Lower leg skin (tissue), 3 donors: ENCODE data around the gene SETD7.

Experiments used
- CTCF ChIP-seq, 3 donors: fragments of 450-650 bp; IDR thresholded peaks; one replicate each; pipeline ENCODE4 v1.5.1; 2016; ENCODE audit warnings: antibody characterized with exemption in 3 of 3, mild to moderate bottlenecking in 3 of 3, moderate library complexity in 2 of 3
- POLR2A ChIP-seq, 2 donors: fragments of 450-650 bp; IDR thresholded peaks; one replicate each; pipeline ENCODE4 v1.6.1; 2016 to 2017; ENCODE audit warnings: antibody characterized with exemption in 2 of 2, mild to moderate bottlenecking in 1 of 2, moderate library complexity in 1 of 2

GRCh38 chr4:139514382-139515059 is 41.5 kb downstream of the SETD7 start:
- TF ChIP-seq POLR2A (IDR thresholded peaks at IDR 0.05) (no peak), CTCF (IDR thresholded peaks at IDR 0.05) (no peak)
